ENCODE data around the gene SOX5.
A peak's percentile ranks its signal among the peaks of the same experiment; 100 is the strongest.
"Not testable (repeated sequence)": the region's sequence is repeated elsewhere in the genome, so short reads cannot be mapped to it uniquely, and the experiment has no call there.

SOX5 gene

GRCh38 chr12:23830210-23830609, 119.3 kb downstream of the SOX5 start:
- DNase-seq = no peak

DNA sequence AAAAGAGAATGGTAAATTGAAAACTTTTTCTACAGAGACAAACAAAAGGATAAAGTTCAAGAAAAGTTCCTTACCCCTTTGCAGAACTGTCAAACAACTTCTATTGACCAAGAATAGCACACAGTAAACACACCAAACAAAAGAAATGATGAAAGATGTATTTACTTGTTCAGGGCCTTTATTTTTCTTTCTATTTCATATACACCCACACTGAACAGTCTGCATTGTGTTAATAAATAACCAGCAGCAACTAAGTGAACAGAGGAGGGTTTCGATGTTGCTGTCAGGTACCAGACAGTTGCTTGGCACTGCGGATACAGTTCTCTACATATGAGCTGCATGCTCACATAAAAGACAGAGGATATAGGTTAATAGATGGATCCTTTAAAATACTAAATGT, 122.1 kb downstream of the SOX5 start:
- no peak for DNase-seq

- not testable (repeated sequence) for DNase-seq
These were observed 124.3 kb downstream of the SOX5 start for GRCh38 chr12:23825124-23825523.

DNA sequence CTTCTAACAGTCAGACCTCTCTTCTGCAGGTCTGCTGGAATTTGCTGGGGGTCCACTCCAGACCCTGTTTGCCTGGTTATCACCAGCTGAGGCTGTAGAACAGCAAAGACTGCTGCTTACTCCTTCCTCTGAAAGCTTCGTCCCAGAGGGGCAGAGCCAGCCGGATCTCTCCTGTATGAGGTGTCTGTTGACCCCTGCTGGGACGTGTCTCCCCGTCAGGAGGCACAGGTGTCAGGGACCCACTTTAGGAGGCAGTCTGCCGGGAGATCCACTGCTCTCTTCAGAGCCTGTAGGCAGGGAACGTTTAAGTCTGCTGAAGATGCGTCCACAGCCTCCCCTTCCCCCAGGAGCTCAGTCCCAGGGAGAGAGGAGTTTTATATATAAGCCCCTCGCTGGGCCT, 125.1 kb downstream of the SOX5 start:
- DNase-seq = no peak

DNA sequence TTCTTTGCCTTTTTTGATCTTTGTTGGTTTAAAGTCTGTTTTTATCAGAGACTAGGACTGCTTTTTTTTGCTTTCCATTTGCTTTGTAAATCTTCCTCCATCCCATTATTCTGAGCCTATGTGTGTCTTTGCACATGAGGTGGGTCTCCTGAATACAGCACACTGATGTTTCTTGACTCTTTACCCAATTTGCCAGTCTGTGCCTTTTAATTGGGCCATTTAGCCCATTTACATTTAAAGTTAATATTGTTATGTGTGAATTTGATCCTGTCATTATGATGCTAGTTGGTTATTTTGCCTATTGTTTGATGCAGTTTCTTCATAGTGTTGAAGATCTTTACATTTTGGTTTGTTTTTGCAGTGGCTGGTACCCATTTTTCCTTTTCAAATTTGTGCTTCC, 126.6 kb downstream of the SOX5 start:
- not testable (repeated sequence) for DNase-seq

- DNase-seq = no peak
These were observed 132.1 kb downstream of the SOX5 start for GRCh38 chr12:23817345-23817744.

GRCh38 chr12:23816394-23816851, 133.0 kb downstream of the SOX5 start:
- no peak for DNase-seq

GRCh38 chr12:23815810-23816209, 133.7 kb downstream of the SOX5 start:
- no peak for DNase-seq

DNA sequence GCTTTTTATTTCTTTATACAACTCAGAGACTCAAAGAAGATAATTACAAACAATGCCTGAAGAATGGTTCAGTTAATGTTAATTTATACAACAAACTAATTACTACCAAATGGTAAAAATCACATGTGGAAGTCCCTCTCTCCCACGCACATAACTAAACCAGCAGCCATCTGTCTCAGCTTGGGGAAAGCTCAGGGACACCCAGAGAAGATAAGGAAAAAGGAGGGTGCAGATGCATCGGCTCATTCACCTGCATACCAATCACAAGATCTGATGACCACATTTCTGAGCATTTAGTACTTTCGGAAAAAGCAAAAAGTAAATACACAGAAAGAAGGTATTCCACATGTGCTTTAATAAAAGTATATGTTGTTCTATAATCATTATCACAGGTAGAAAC, 136.3 kb downstream of the SOX5 start:
- DNase-seq = no peak

- DNase-seq = no peak
These were observed 139.1 kb downstream of the SOX5 start for GRCh38 chr12:23810329-23810902.

- DNase-seq = no peak
These were observed 145.9 kb downstream of the SOX5 start for GRCh38 chr12:23803540-23803939.

- no peak for DNase-seq
These were observed 154.0 kb downstream of the SOX5 start for GRCh38 chr12:23795494-23795893.

GRCh38 chr12:23781118-23781517, 168.4 kb downstream of the SOX5 start:
- DNase-seq = no peak

- no peak for DNase-seq
These were observed 174.3 kb downstream of the SOX5 start for GRCh38 chr12:23775208-23775607.

GRCh38 chr12:23771240-23771949, 178.1 kb downstream of the SOX5 start:
- no peak for DNase-seq

- DNase-seq = no peak
These were observed 179.1 kb downstream of the SOX5 start for GRCh38 chr12:23770202-23770938.

DNA sequence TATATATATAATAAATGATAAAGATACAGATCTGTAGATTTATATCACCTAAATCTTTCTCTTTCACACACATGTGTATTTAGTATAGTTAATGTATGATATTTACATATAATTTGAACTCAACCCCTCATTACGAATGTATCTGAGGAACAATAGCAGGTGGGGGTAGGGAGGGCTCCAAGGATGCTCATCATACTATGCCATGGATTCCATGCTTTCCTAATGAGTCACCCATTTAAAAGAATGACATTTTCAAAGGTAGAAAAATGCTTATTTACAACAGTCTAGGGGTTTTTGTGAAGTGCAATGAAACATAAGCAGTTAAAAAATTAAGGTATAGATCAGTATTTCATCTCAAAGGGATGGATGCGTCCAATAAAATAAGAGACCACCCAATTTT, 181.6 kb downstream of the SOX5 start:
- DNase-seq = no peak

GRCh38 chr12:23763724-23764123, 185.7 kb downstream of the SOX5 start:
- no peak for DNase-seq

- no peak for DNase-seq
These were observed 189.0 kb downstream of the SOX5 start for GRCh38 chr12:23760495-23760894.

DNA sequence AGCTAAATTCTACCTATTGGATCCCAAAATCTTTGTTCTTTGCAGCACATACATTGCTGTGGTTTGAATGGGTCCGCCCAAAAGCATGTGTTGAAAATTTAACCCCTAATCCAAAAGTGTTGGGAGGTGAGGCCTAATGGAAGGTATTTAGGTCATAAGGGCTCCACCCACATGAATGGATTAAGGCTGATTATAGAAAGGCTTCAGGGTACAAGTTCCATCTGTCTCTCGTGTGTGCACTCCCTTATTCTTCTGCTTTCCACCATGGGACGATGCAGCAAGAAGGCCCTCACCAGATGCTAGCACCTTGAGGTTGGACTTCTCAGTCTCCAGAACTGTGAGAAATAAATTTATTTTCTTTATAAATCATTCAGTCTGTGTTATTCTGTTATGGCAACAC, 190.9 kb downstream of the SOX5 start:
- no peak for DNase-seq

DNA sequence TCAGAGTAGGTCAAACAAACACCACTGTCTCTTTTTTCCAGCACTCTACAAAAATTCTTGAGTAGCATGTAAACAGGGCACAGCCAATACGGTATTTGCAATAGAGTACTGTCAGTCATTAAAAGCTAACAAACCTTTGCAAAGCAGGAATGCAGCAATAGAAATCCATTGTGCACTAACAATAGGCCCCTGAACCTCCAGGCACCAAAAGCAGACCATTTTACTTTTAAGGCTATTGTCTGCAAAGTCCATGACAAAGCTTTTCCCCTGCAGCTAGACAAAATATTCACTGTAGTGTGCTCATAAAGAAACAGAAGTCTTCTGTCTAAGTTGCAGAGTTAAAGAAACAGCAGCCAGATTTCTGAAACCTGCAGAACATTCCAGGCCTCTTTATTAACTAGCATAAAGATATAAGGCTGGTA, 191.9 kb downstream of the SOX5 start:
- peak; percentile 59 for DNase-seq

DNA sequence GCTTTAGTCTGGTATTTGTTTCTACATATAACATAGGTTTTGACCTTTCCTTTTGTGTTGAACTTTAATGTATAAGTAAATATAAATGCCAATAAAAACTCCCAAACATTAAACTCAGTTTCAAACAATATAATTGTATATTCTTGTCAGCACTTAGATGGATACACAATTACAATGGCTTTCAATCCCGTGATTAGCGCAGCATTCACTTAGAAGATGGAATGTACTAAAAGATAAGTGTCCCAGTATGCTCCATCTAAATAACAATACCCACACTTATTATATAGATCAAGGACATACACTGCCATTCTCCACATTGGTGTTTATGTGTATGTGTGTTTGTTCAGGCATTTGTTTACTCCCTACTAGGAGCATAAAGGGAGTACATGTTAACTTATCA, 193.1 kb downstream of the SOX5 start:
- no peak for DNase-seq

DNA sequence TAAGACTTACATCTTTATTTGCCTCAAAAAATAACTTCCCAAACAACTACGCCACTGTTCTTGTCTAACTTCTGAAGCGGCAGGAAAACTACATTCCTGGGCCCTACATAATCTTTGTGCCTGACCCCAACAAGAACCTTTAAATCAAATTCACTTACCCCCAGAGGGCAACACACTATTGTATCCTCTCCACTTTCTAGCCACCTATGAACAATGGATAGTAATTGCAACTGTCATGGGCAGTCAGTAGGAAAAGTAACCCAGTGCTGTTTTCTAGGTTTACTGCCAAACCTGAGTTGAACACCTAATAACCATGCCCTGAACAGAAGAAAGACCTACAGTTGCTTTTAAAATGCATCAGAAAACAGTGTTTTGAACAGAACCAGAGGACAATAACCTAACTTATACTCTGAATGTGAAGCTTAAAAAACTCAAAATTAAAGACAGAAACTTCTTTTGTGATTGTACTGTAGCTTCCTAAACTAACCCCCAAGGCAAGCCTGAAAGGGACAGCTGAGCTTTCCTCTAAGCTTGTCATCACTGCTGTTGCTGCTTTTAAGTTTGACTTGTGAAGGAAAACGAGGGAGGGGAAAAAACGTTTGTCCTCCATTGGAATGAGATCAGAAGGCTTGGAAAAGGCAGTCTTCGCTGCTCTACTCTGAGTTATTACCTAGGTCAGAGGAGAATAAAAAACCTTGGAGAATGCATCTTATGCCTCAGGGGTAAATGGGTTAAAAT, 195.7 kb downstream of the SOX5 start:
- DNase-seq = peak; percentile 37
